WTC11 (cell line): ENCODE results near the gene CBFB. TPM values are rescaled to one million over a fixed set of nuclear protein-coding genes. Genes with fewer than 3 reads are reported as not detected.

Experiments
- ATAC-seq: fragments of 200-7000 bp; cut with Tn5 transposase; 2 replicates; pipeline ENCODE4 v1.10.0; 2021; ENCODE audit warnings: mild to moderate bottlenecking, moderate library complexity
- CTCF ChIA-PET: fragments of 300-600 bp; sonication (Branson Sonifier 250); formaldehyde crosslinking; loops from one replicate; lab custom pipeline; 2021; ENCODE audit warnings: antibody characterized with exemption; lab: Charles Lee
- POLR2A ChIA-PET: fragments of 350-600 bp; sonication (Branson Sonifier 250); formaldehyde crosslinking; loops from one replicate; lab custom pipeline; 2021; ENCODE audit warnings: antibody characterized with exemption; lab: Charles Lee
- DNase-seq: peaks from one replicate; pipeline ENCODE4 v3.0.0; 2021; ENCODE audit warnings: low spot score
- H3K27ac Mint-ChIP-seq: 2 replicates; pipeline ENCODE4 v1.8.0; 2021; ENCODE audit warnings: mixed read lengths
- H3K27me3 Mint-ChIP-seq: 2 replicates; pipeline ENCODE4 v1.8.0; 2021; ENCODE audit warnings: low read depth, mild to moderate bottlenecking, moderate library complexity, mixed read lengths
- H3K36me3 Mint-ChIP-seq: 2 replicates; pipeline ENCODE4 v1.8.0; 2021; ENCODE audit warnings: mixed read lengths
- H3K4me1 Mint-ChIP-seq: 2 replicates; pipeline ENCODE4 v1.8.0; 2022; ENCODE audit warnings: mixed read lengths
- H3K4me3 Mint-ChIP-seq: 2 replicates; pipeline ENCODE4 v1.8.0; 2021; ENCODE audit warnings: mild to moderate bottlenecking, moderate library complexity, mixed read lengths
- H3K9me3 Mint-ChIP-seq: 2 replicates; pipeline ENCODE4 v1.8.0; 2021; ENCODE audit warnings: mixed read lengths
- ATF2 ChIP-seq: sonication (generic); formaldehyde crosslinking; IDR thresholded peaks from 2 replicates; pipeline ENCODE4 v1.8.1; 2022; ENCODE audit warnings: low read depth, missing genetic modification reagents, borderline replicate concordance
- CBFB ChIP-seq: sonication (generic); formaldehyde crosslinking; IDR thresholded peaks from 2 replicates; pipeline ENCODE4 v1.8.1; 2022; ENCODE audit warnings: mild to moderate bottlenecking, low read depth, missing genetic modification reagents
- CREM ChIP-seq: sonication (generic); formaldehyde crosslinking; IDR thresholded peaks from 2 replicates; pipeline ENCODE4 v1.8.1; 2022; ENCODE audit warnings: mild to moderate bottlenecking, missing genetic modification reagents, moderate library complexity
- EMX1 ChIP-seq: fragments of 250-450 bp; sonication (Bioruptor Pico); IDR thresholded peaks from 2 replicates; pipeline ENCODE4 v1.8.0; 2021; ENCODE audit warnings: mild to moderate bottlenecking
- FOXK1 ChIP-seq: sonication (generic); formaldehyde crosslinking; IDR thresholded peaks from 2 replicates; pipeline ENCODE4 v1.8.0; 2022; ENCODE audit warnings: mild to moderate bottlenecking, moderate library complexity, missing genetic modification reagents
- FOXP1 ChIP-seq: sonication (generic); formaldehyde crosslinking; IDR thresholded peaks from 2 replicates; pipeline ENCODE4 v1.8.0; 2022; ENCODE audit warnings: missing genetic modification reagents, mild to moderate bottlenecking, moderate library complexity, borderline replicate concordance
- IRF2 ChIP-seq: sonication (generic); formaldehyde crosslinking; IDR thresholded peaks from 2 replicates; pipeline ENCODE4 v1.8.0; 2022; ENCODE audit warnings: low read depth, missing genetic modification reagents, borderline replicate concordance
- KAT7 ChIP-seq: sonication (generic); formaldehyde crosslinking; IDR thresholded peaks from 2 replicates; pipeline ENCODE4 v1.8.1; 2023; ENCODE audit warnings: missing genetic modification reagents, mild to moderate bottlenecking, borderline replicate concordance
- MAX ChIP-seq: sonication (generic); formaldehyde crosslinking; IDR thresholded peaks from 2 replicates; pipeline ENCODE4 v1.8.0; 2022; ENCODE audit warnings: mild to moderate bottlenecking, missing genetic modification reagents
- MYBL2 ChIP-seq: sonication (generic); formaldehyde crosslinking; IDR thresholded peaks from 2 replicates; pipeline ENCODE4 v1.8.1; 2023; ENCODE audit warnings: mild to moderate bottlenecking, moderate library complexity, missing genetic modification reagents
- NFYB ChIP-seq: sonication (generic); formaldehyde crosslinking; conservative IDR thresholded peaks from 2 replicates; pipeline ENCODE4 v1.8.0; 2022; ENCODE audit warnings: low read depth, missing genetic modification reagents
- NR1H2 ChIP-seq: sonication (generic); formaldehyde crosslinking; IDR thresholded peaks from 2 replicates; pipeline ENCODE4 v1.9.0; 2021; ENCODE audit warnings: mild to moderate bottlenecking, moderate library complexity, missing genetic modification reagents
- USF2 ChIP-seq: sonication (generic); formaldehyde crosslinking; IDR thresholded peaks from 2 replicates; pipeline ENCODE4 v1.8.1; 2023; ENCODE audit warnings: mild to moderate bottlenecking, missing genetic modification reagents, moderate library complexity
- ZNF138 ChIP-seq: sonication (generic); formaldehyde crosslinking; conservative IDR thresholded peaks from 2 replicates; pipeline ENCODE4 v1.8.1; 2022; ENCODE audit warnings: mild to moderate bottlenecking, moderate library complexity, missing genetic modification reagents
- ZNF423 ChIP-seq: fragments of 250-450 bp; sonication (Bioruptor Pico); IDR thresholded peaks from 2 replicates; pipeline ENCODE4 v2.1.2; 2022; ENCODE audit warnings: mild to moderate bottlenecking, moderate library complexity
- ZNF532 ChIP-seq: fragments of 250-450 bp; sonication (Bioruptor Pico); IDR thresholded peaks from 2 replicates; pipeline ENCODE4 v1.9.0; 2021; ENCODE audit warnings: mild to moderate bottlenecking, borderline replicate concordance
- total RNA-seq: library from RNA; stranded (reverse); gene quantifications from 3 replicates; pipeline ENCODE4 v1.2.3, GENCODE V29; 2021
- TF ChIP-seq, protein P1 (sequence below): fragments of 250-450 bp; sonication (Bioruptor Pico); IDR thresholded peaks from 2 replicates; pipeline ENCODE4 v1.9.0; 2021; ENCODE audit warnings: moderate library complexity, mild to moderate bottlenecking, inconsistent platforms, borderline replicate concordance
- TF ChIP-seq, protein P2 (sequence below): sonication (generic); formaldehyde crosslinking; conservative IDR thresholded peaks from 2 replicates; pipeline ENCODE4 v1.8.1; 2023; ENCODE audit warnings: mild to moderate bottlenecking, low read depth, missing genetic modification reagents, moderate library complexity
- TF ChIP-seq, protein P3 (sequence below): sonication (generic); formaldehyde crosslinking; IDR thresholded peaks from 2 replicates; pipeline ENCODE4 v1.8.1; 2022; ENCODE audit warnings: missing genetic modification reagents, borderline replicate concordance

Gene CBFB
- total RNA-seq, 1 experiment from 2014 or later, result 36.9 TPM

GRCh38 chr16:66986559-66986958 lies 42.4 kb upstream of the CBFB start:
- H3K4me3 Mint-ChIP-seq, result no peak overlapping the region
- ChIA-PET POLR2A (no interaction called here), CTCF (interaction anchor here (1.4 to 2.3 kb wide), 2 partner anchors 26 to 27 kb away, joined by 4 to 7 read pairs; partner anchors contain the start of gene CES3)
- ATAC-seq (no peak), DNase-seq (no peak)
- no peaks in the 10 kb centered on the region for H3K36me3 Mint-ChIP-seq
- no peak overlapping the region for H3K27ac Mint-ChIP-seq
- TF ChIP-seq IRF2, result no peak
- TF ChIP-seq, protein P1, sequence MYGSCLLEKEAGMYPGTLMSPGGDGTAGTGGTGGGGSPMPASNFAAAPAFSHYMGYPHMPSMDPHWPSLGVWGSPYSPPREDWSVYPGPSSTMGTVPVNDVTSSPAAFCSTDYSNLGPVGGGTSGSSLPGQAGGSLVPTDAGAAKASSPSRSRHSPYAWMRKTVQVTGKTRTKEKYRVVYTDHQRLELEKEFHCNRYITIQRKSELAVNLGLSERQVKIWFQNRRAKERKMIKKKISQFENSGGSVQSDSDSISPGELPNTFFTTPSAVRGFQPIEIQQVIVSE (CRISPR knock-in tag), result no peak
- TF ChIP-seq, protein P2, sequence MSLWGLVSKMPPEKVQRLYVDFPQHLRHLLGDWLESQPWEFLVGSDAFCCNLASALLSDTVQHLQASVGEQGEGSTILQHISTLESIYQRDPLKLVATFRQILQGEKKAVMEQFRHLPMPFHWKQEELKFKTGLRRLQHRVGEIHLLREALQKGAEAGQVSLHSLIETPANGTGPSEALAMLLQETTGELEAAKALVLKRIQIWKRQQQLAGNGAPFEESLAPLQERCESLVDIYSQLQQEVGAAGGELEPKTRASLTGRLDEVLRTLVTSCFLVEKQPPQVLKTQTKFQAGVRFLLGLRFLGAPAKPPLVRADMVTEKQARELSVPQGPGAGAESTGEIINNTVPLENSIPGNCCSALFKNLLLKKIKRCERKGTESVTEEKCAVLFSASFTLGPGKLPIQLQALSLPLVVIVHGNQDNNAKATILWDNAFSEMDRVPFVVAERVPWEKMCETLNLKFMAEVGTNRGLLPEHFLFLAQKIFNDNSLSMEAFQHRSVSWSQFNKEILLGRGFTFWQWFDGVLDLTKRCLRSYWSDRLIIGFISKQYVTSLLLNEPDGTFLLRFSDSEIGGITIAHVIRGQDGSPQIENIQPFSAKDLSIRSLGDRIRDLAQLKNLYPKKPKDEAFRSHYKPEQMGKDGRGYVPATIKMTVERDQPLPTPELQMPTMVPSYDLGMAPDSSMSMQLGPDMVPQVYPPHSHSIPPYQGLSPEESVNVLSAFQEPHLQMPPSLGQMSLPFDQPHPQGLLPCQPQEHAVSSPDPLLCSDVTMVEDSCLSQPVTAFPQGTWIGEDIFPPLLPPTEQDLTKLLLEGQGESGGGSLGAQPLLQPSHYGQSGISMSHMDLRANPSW, result no peak
- no peaks in the 10 kb centered on the region for H3K4me1 Mint-ChIP-seq
- H3K27me3 Mint-ChIP-seq, result peaks cover 12% of the 10 kb centered on the region
- H3K9me3 Mint-ChIP-seq, result no peaks in the 10 kb centered on the region

DNA sequence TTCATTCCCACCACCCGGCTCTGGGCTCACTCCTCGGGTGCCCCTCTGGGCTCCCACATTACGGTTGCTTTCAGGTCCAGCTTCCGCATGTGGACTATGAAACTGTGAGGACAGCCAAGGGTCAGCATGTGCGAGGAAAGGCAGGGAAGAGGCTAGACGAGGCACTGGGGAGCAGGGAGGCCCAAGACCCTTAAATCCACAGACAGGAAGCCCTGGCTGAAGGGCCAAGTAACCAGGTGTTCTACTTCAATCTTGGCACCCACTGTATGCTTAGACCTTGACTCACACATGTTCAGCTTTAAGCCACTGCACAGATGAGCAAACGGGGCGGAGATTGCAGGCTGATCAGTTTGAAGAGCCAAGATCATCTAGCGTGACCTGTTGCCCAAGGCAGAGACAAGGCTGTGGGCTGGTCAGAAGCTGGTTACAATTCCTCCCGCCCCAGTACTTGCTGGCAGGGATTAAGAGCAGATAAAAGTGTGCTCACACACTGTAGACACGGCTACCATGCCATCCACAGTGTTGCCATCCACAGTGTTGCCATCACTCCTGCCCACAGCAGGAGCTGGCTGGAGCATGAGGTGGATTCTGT lies 40.7 kb upstream of the CBFB start, which contains the start of gene CES4A:
CES4A (plus strand) TSS at position 393 of the 592 bp plus-strand sequence; CDS start at position 577, 184 bp downstream.
- ATAC-seq (no peak), DNase-seq (no peak)
- CTCF ChIA-PET, result no interaction called here
- no peaks in the 10 kb centered on the region for H3K36me3 Mint-ChIP-seq
- H3K27ac Mint-ChIP-seq, result no peak within 1 kb of the TSS
- POLR2A ChIA-PET, result no interaction called here
- no peaks in the 10 kb centered on the region for H3K9me3 Mint-ChIP-seq
- no peak within 1 kb of the TSS for H3K4me3 Mint-ChIP-seq
- TF ChIP-seq FOXK1 (CRISPR knock-in tag), result no peak
- no peak for TF ChIP-seq KAT7 (CRISPR knock-in tag)
- TF ChIP-seq ZNF532 (CRISPR knock-in tag), result no peak
- TF ChIP-seq MYBL2 (CRISPR knock-in tag), result no peak
- TF ChIP-seq CBFB (CRISPR knock-in tag), result no peak
- H3K27me3 Mint-ChIP-seq, result peaks cover 12% of the 10 kb centered on the region
- no peaks in the 10 kb centered on the region for H3K4me1 Mint-ChIP-seq

DNA sequence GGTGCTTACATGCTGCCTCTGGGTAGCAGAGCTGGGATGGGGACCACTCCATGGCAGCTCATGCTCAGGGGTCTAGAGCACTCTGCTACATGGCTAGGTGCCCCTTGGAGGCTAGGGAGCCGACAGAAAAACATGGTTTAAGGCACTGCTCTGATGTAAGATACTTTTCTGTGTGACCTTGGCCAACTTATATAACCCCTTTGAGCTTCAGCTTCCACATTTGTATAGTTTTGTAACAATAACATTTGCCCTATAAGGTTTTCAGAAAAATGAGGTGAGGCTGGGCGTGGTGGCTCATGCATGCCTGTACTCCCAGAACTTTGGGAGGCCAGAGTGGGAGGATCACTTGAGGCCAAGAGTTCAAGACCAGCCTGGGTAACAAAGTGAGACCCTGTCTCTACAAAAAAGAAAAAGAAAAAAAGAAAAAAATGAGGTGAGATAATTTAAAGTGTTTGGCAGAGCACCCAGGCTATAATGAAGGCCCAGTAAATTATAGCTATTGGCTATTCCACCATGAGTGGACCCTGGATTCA lies 37.3 kb upstream of the CBFB start:
- Mint-ChIP-seq H3K9me3 (no peaks in the 10 kb centered on the region), H3K27me3 (peaks cover 17% of the 10 kb centered on the region), H3K27ac (no peak overlapping the region), H3K36me3 (no peaks in the 10 kb centered on the region), H3K4me3 (no peak overlapping the region), H3K4me1 (no peaks in the 10 kb centered on the region)
- POLR2A ChIA-PET, result no interaction called here
- ATAC-seq (no peak), DNase-seq (no peak)
- CTCF ChIA-PET, result interaction anchor here (0.7 to 2.9 kb wide), 9 partner anchors 9 to 207 kb away, joined by 3 to 14 read pairs (median 6); partner anchors contain the start of gene CES3
- TF ChIP-seq NR1H2 (CRISPR knock-in tag), result no peak
- TF ChIP-seq FOXP1 (CRISPR knock-in tag), result no peak
- no peak for TF ChIP-seq EMX1 (CRISPR knock-in tag)
- TF ChIP-seq CREM, result no peak
- TF ChIP-seq NFYB, result no peak
- no peak for TF ChIP-seq ZNF138 (CRISPR knock-in tag)
- no peak for TF ChIP-seq MAX (CRISPR knock-in tag)
- no peak for TF ChIP-seq ATF2 (CRISPR knock-in tag)
- TF ChIP-seq, protein P3, sequence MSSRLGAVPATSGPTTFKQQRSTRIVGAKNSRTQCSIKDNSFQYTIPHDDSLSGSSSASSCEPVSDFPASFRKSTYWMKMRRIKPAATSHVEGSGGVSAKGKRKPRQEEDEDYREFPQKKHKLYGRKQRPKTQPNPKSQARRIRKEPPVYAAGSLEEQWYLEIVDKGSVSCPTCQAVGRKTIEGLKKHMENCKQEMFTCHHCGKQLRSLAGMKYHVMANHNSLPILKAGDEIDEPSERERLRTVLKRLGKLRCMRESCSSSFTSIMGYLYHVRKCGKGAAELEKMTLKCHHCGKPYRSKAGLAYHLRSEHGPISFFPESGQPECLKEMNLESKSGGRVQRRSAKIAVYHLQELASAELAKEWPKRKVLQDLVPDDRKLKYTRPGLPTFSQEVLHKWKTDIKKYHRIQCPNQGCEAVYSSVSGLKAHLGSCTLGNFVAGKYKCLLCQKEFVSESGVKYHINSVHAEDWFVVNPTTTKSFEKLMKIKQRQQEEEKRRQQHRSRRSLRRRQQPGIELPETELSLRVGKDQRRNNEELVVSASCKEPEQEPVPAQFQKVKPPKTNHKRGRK (CRISPR knock-in tag), result no peak
- no peak for TF ChIP-seq USF2
- TF ChIP-seq ZNF423 (CRISPR knock-in tag), result no peak
